H9 (cell line): Measurements from ENCODE around the gene ADGB. TPM values are rescaled to one million over a fixed set of nuclear protein-coding genes. Genes with fewer than 3 reads are reported as not detected.

Experiments
- DNase-seq: peaks from one replicate; pipeline ENCODE4 v3.0.0-alpha.2; 2017
- H2AFZ ChIP-seq: one replicate; pipeline ENCODE4 v1.6.1; 2013; ENCODE audit warnings: mild to moderate bottlenecking, low read length, control low read depth, moderate library complexity
- H2AK5ac ChIP-seq: 2 replicates; pipeline ENCODE4 v1.6.1; 2013; ENCODE audit warnings: low read length, control low read depth, mixed read lengths; ENCODE audit not compliant: insufficient read length
- H2BK120ac ChIP-seq: one replicate; pipeline ENCODE4 v1.6.1; 2013; ENCODE audit warnings: low read depth, mild to moderate bottlenecking, low read length, control low read depth, inconsistent platforms; ENCODE audit not compliant: poor library complexity, severe bottlenecking
- H2BK12ac ChIP-seq: 2 replicates; pipeline ENCODE4 v1.6.1; 2013; ENCODE audit warnings: low read length, control low read depth, mixed read lengths, low read depth; ENCODE audit not compliant: insufficient read length
- H2BK15ac ChIP-seq: 2 replicates; pipeline ENCODE4 v1.6.1; 2013; ENCODE audit warnings: low read depth, low read length, control low read depth
- H2BK20ac ChIP-seq: one replicate; pipeline ENCODE4 v1.6.1; 2013; ENCODE audit warnings: low read depth, mild to moderate bottlenecking, low read length, control low read depth, inconsistent platforms; ENCODE audit not compliant: poor library complexity, severe bottlenecking
- H2BK5ac ChIP-seq: 2 replicates; pipeline ENCODE4 v1.6.1; 2013; ENCODE audit warnings: low read length, control low read depth, mixed read lengths; ENCODE audit not compliant: insufficient read length
- H3K14ac ChIP-seq: 2 replicates; pipeline ENCODE4 v1.6.1; 2013; ENCODE audit warnings: low read length, control low read depth; ENCODE audit not compliant: insufficient read depth
- H3K18ac ChIP-seq: 2 replicates; pipeline ENCODE4 v1.6.1; 2013; ENCODE audit warnings: low read depth, mild to moderate bottlenecking, mixed read lengths, low read length, control low read depth; ENCODE audit not compliant: insufficient read length
- H3K23ac ChIP-seq: 2 replicates; pipeline ENCODE4 v1.6.1; 2013; ENCODE audit warnings: low read length, control low read depth, mixed read lengths, low read depth; ENCODE audit not compliant: insufficient read length
- H3K23me2 ChIP-seq: 2 replicates; pipeline ENCODE4 v1.6.1; 2013; ENCODE audit warnings: low read depth, mild to moderate bottlenecking, mixed read lengths, low read length, control low read depth; ENCODE audit not compliant: insufficient read length, poor library complexity, severe bottlenecking
- H3K27ac ChIP-seq: 2 replicates; pipeline ENCODE4 v1.5.1; 2013; ENCODE audit warnings: low read length, control low read depth, mixed read lengths, low read depth; ENCODE audit not compliant: insufficient read length
- H3K27me3 ChIP-seq: 2 replicates; pipeline ENCODE4 v1.6.1; 2013; ENCODE audit warnings: low read length, control low read depth, inconsistent platforms; ENCODE audit not compliant: insufficient read depth
- H3K4ac ChIP-seq: 2 replicates; pipeline ENCODE4 v1.6.1; 2013; ENCODE audit warnings: low read depth, mild to moderate bottlenecking, control low read depth, inconsistent platforms, low read length, moderate library complexity
- H3K4me1 ChIP-seq: 2 replicates; pipeline ENCODE4 v1.6.1; 2013; ENCODE audit warnings: low read length, control low read depth, inconsistent platforms; ENCODE audit not compliant: insufficient read depth
- H3K4me2 ChIP-seq: 2 replicates; pipeline ENCODE4 v1.6.1; 2013; ENCODE audit warnings: low read length, control low read depth, mixed read lengths; ENCODE audit not compliant: insufficient read length, insufficient read depth
- H3K56ac ChIP-seq: 2 replicates; pipeline ENCODE4 v1.6.1; 2013; ENCODE audit warnings: low read depth, mild to moderate bottlenecking, mixed read lengths, low read length, control low read depth; ENCODE audit not compliant: insufficient read length
- H3K79me1 ChIP-seq: 2 replicates; pipeline ENCODE4 v1.6.1; 2013; ENCODE audit warnings: low read depth, mild to moderate bottlenecking, moderate library complexity, low read length, control low read depth, inconsistent platforms; ENCODE audit not compliant: insufficient read depth, poor library complexity, severe bottlenecking
- H3K79me2 ChIP-seq: 2 replicates; pipeline ENCODE4 v1.6.1; 2013; ENCODE audit warnings: low read length, control low read depth, inconsistent platforms; ENCODE audit not compliant: insufficient read depth
- H3K9ac ChIP-seq: 2 replicates; pipeline ENCODE4 v1.6.1; 2013; ENCODE audit warnings: low read length, control low read depth, mixed read lengths; ENCODE audit not compliant: insufficient read length; ENCODE audit errors: extremely low read depth
- H3K9me3 ChIP-seq: one replicate; pipeline ENCODE4 v1.6.1; 2013; ENCODE audit warnings: low read depth, low read length, inconsistent platforms; ENCODE audit not compliant: control insufficient read depth
- H3T11ph ChIP-seq: one replicate; pipeline ENCODE4 v1.6.1; 2013; ENCODE audit warnings: mild to moderate bottlenecking, low read length, control low read depth, inconsistent platforms
- H4K20me1 ChIP-seq: one replicate; pipeline ENCODE4 v1.6.1; 2013; ENCODE audit not compliant: control insufficient read depth, insufficient read length, insufficient read depth
- H4K5ac ChIP-seq: 2 replicates; pipeline ENCODE4 v1.6.1; 2013; ENCODE audit warnings: low read depth, mild to moderate bottlenecking, mixed read lengths, low read length, control low read depth; ENCODE audit not compliant: insufficient read length
- H4K8ac ChIP-seq: replicated peaks from 2 replicates; pipeline ENCODE4 v1.6.1; 2013; ENCODE audit warnings: low read length, control low read depth, mixed read lengths, low read depth; ENCODE audit not compliant: insufficient read length
- H4K91ac ChIP-seq: 2 replicates; pipeline ENCODE4 v1.6.1; 2013; ENCODE audit warnings: low read depth, mild to moderate bottlenecking, moderate library complexity, mixed read lengths, low read length, control low read depth; ENCODE audit not compliant: insufficient read length
- H3K27ac Mint-ChIP-seq, 3 experiments: 2 replicates in 2 of 3; 3 replicates in 1 of 3; pipeline ENCODE4 v1.8.0; 2020 to 2021; ENCODE audit warnings: mixed read lengths in 3 of 3, mild to moderate bottlenecking in 1 of 3, moderate library complexity in 1 of 3
- H3K27me3 Mint-ChIP-seq: 2 replicates; pipeline ENCODE4 v1.8.0; 2021; ENCODE audit warnings: low read depth, mild to moderate bottlenecking, moderate library complexity, mixed read lengths
- H3K36me3 Mint-ChIP-seq, 3 experiments: 2 replicates in 2 of 3; 3 replicates in 1 of 3; pipeline ENCODE4 v1.8.0; 2020 to 2021; ENCODE audit warnings: low read depth in 3 of 3, mixed read lengths in 3 of 3; ENCODE audit not compliant: insufficient read depth in 1 of 3
- H3K4me1 Mint-ChIP-seq, 2 experiments: 2 replicates each; pipeline ENCODE4 v1.8.0; 2020; ENCODE audit warnings: mixed read lengths in 2 of 2
- H3K4me3 Mint-ChIP-seq, 2 experiments: 2 replicates in 1 of 2; 3 replicates in 1 of 2; pipeline ENCODE4 v1.8.0; 2020 to 2021; ENCODE audit warnings: mild to moderate bottlenecking in 2 of 2, mixed read lengths in 2 of 2, moderate library complexity in 1 of 2
- H3K9me3 Mint-ChIP-seq, 2 experiments: 2 replicates in 1 of 2; 3 replicates in 1 of 2; pipeline ENCODE4 v1.8.0; 2020; ENCODE audit warnings: mild to moderate bottlenecking in 2 of 2, mixed read lengths in 2 of 2, moderate library complexity in 1 of 2
- WGBS: extraction: QIAGEN DNeasy Blood & Tissue Kit; methylation state at CpG from one replicate; pipeline ENCODE4 v1.1.7; 2013; ENCODE audit warnings: missing lambda C conversion rate, low lambda C conversion rate, mixed read lengths; ENCODE audit not compliant: insufficient read length; ENCODE audit errors: extremely low coverage; 5-methylcytosine and 5-hydroxymethylcytosine counted together
- total RNA-seq: library from RNA; stranded (reverse); gene quantifications from 2 replicates; pipeline ENCODE4 v1.2.1, GENCODE V29; 2021
- TF ChIP-seq, protein P1 (sequence below): fragments of 200-600 bp; sonication (generic); conservative IDR thresholded peaks from 3 replicates; pipeline ENCODE4 v1.8.0; 2021; ENCODE audit warnings: antibody characterized with exemption, mild to moderate bottlenecking

ADGB gene
- total RNA-seq, 1 experiment from 2014 or later: not detected

GRCh38 chr6:146753306-146753705 is 154.5 kb downstream of the ADGB start:
- Histone ChIP-seq H4K8ac (no peak overlapping the region), H3K23ac (no peak overlapping the region), H3K4ac (no peak overlapping the region), H3K56ac (no peak overlapping the region), H3K4me2 (no peak overlapping the region), H2BK15ac (no peak overlapping the region), H3K18ac (no peak overlapping the region), H3K79me1 (no peaks in the 10 kb centered on the region), H2BK5ac (no peak overlapping the region), H3K9me3 (no peaks in the 10 kb centered on the region), H4K91ac (no peak overlapping the region), H3K4me1 (no peaks in the 10 kb centered on the region), H3K79me2 (no peaks in the 10 kb centered on the region), H3K9ac (no peak overlapping the region), H2AK5ac (no peak overlapping the region), H2BK120ac (no peak overlapping the region), H3K27me3 (no peaks in the 10 kb centered on the region), H4K5ac (no peak overlapping the region), H2BK12ac (no peak overlapping the region), H3K14ac (no peak overlapping the region), H3K23me2 (no peaks in the 10 kb centered on the region), H2BK20ac (no peak overlapping the region), H3T11ph (no peak overlapping the region), H4K20me1 (no peaks in the 10 kb centered on the region), H3K27ac (no peak overlapping the region), H2AFZ (no peak overlapping the region)
- TF ChIP-seq, protein P1, sequence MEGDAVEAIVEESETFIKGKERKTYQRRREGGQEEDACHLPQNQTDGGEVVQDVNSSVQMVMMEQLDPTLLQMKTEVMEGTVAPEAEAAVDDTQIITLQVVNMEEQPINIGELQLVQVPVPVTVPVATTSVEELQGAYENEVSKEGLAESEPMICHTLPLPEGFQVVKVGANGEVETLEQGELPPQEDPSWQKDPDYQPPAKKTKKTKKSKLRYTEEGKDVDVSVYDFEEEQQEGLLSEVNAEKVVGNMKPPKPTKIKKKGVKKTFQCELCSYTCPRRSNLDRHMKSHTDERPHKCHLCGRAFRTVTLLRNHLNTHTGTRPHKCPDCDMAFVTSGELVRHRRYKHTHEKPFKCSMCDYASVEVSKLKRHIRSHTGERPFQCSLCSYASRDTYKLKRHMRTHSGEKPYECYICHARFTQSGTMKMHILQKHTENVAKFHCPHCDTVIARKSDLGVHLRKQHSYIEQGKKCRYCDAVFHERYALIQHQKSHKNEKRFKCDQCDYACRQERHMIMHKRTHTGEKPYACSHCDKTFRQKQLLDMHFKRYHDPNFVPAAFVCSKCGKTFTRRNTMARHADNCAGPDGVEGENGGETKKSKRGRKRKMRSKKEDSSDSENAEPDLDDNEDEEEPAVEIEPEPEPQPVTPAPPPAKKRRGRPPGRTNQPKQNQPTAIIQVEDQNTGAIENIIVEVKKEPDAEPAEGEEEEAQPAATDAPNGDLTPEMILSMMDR: no peak
- H3K9me3 Mint-ChIP-seq: peaks cover 4% of the 10 kb centered on the region in 2 experiments; a peak in 3 of 5 replicates
- DNase-seq: no peak
- peaks cover 0 to 2% (median 0%) of the 10 kb centered on the region in 3 experiments; a peak in 2 of 7 replicates for H3K36me3 Mint-ChIP-seq
- H3K27ac Mint-ChIP-seq: no peak overlapping the region
- H3K4me3 Mint-ChIP-seq: no peak overlapping the region
- no CpG with 5 or more reads among the region's 2 CpGs for WGBS
- H3K27me3 Mint-ChIP-seq: no peaks in the 10 kb centered on the region
- H3K4me1 Mint-ChIP-seq: no peaks in the 10 kb centered on the region
